Naive thymus-derived CD8-positive, alpha-beta T cell (primary cell): ENCODE measurements around the gene NHS. TPM values are rescaled to one million over a fixed set of nuclear protein-coding genes. Genes with fewer than 3 reads are reported as not detected.
A peak's percentile ranks its signal among the peaks of the same experiment; 100 is the strongest.
"Not testable (repeated sequence)": the region's sequence is repeated elsewhere in the genome, so short reads cannot be mapped to it uniquely, and the experiment has no call there.

Source experiments
- ATAC-seq, 2 donors: fragments of 150-1000 bp; cut with Tn5 transposase in 1 of 2; sonication (Bioruptor Pico), chemical (Tn5 transposase) in 1 of 2; 1 replicate in 1 of 2; 2 replicates in 1 of 2; pipeline ENCODE4 v1.10.0; 2021; ENCODE audit warnings: mild to moderate bottlenecking in 2 of 2, moderate library complexity in 2 of 2
- POLR2A ChIA-PET: fragments of 350-600 bp; sonication (Branson Sonifier 250); formaldehyde crosslinking; loops from one replicate; lab custom pipeline; 2021; ENCODE audit warnings: antibody characterized with exemption; lab: Charles Lee
- DNase-seq, 10 donors: peaks; one replicate each; pipeline versions ENCODE4 v3.0.0 to v3.0.0-alpha.2; 2020 to 2022
- H3K27ac Mint-ChIP-seq, 10 donors: one replicate each; pipeline ENCODE4 v1.8.0; 2020 to 2022; ENCODE audit warnings: mild to moderate bottlenecking in 10 of 10, mixed read lengths in 10 of 10, moderate library complexity in 4 of 10, inconsistent platforms in 1 of 10
- H3K27me3 Mint-ChIP-seq, 5 donors: one replicate each; pipeline ENCODE4 v1.8.0; 2021 to 2022; ENCODE audit warnings: mixed read lengths in 5 of 5
- H3K36me3 Mint-ChIP-seq, 3 donors: one replicate each; pipeline ENCODE4 v1.8.0; 2020 to 2022; ENCODE audit warnings: mixed read lengths in 3 of 3, mild to moderate bottlenecking in 2 of 3, inconsistent platforms in 1 of 3
- H3K4me1 Mint-ChIP-seq, 4 donors: one replicate each; pipeline ENCODE4 v1.8.0; 2021 to 2022; ENCODE audit warnings: mixed read lengths in 4 of 4
- H3K4me3 Mint-ChIP-seq, 10 donors: one replicate each; pipeline ENCODE4 v1.8.0; 2020 to 2022; ENCODE audit warnings: mild to moderate bottlenecking in 10 of 10, mixed read lengths in 10 of 10, moderate library complexity in 6 of 10, inconsistent platforms in 1 of 10
- H3K9me3 Mint-ChIP-seq, 9 donors: one replicate each; pipeline ENCODE4 v1.8.0; 2020 to 2022; ENCODE audit warnings: mixed read lengths in 9 of 9, mild to moderate bottlenecking in 3 of 9, inconsistent platforms in 1 of 9, moderate library complexity in 1 of 9
- polyA plus RNA-seq, 3 donors: library from polyadenylated mRNA; unstranded; fragments of 300-500 nt; fragmentation: Illumina TruSeq; gene quantifications; one replicate each; pipeline ENCODE4 v1.2.3, GENCODE V29; 2021
- total RNA-seq, 8 experiments: library from RNA in 2 of 8; stranded (reverse) in 2 of 8; gene quantifications; one replicate each; pipeline ENCODE4 v1.2.3 and lab custom pipeline; 2021 to 2026

The NHS gene
- total and polyA plus RNA-seq, 5 experiments from 2014 or later, result 1.0 TPM; not detected in 4

- peaks cover 0 to 5% (median 0%) of the 10 kb centered on the region in 3 donors for H3K36me3 Mint-ChIP-seq
Observed at GRCh38 chrX:17438221-17438620, 63.2 kb downstream of the NHS start.

GRCh38 chrX:17440258-17440657, 65.3 kb downstream of the NHS start:
- Mint-ChIP-seq H3K36me3 (no peaks in the 10 kb centered on the region), H3K9me3 (no peaks in the 10 kb centered on the region), H3K4me1 (no peaks in the 10 kb centered on the region), H3K27ac (no peak overlapping the region), H3K27me3 (peaks cover 0 to under 1% (median 0%) of the 10 kb centered on the region in 5 donors), H3K4me3 (no peak overlapping the region)
- ATAC-seq, result no peak
- no peak for DNase-seq
- POLR2A ChIA-PET, result no interaction called here

More at GRCh38 chrX:17438221-17438620, 63.2 kb downstream of the NHS start:
- Mint-ChIP-seq H3K4me1 (peaks cover 0 to 2% (median 0%) of the 10 kb centered on the region in 4 donors), H3K9me3 (peaks cover 0 to 3% (median 0%) of the 10 kb centered on the region in 9 donors), H3K27ac (no peak overlapping the region), H3K27me3 (peaks cover 0 to 8% (median 0%) of the 10 kb centered on the region in 5 donors), H3K4me3 (no peak overlapping the region)
- POLR2A ChIA-PET, result no interaction called here
- ATAC-seq (no peak), DNase-seq (no peak)

GRCh38 chrX:17440836-17441235, 65.8 kb downstream of the NHS start:
- ATAC-seq (no peak), DNase-seq (no peak)
- H3K4me1 Mint-ChIP-seq, result no peaks in the 10 kb centered on the region
- H3K4me3 Mint-ChIP-seq, result no peak overlapping the region
- H3K9me3 Mint-ChIP-seq, result no peaks in the 10 kb centered on the region
- no peak overlapping the region for H3K27ac Mint-ChIP-seq
- no peaks in the 10 kb centered on the region for H3K36me3 Mint-ChIP-seq
- peaks cover 0 to 1% (median 0%) of the 10 kb centered on the region in 5 donors for H3K27me3 Mint-ChIP-seq
- POLR2A ChIA-PET, result no interaction called here

DNA sequence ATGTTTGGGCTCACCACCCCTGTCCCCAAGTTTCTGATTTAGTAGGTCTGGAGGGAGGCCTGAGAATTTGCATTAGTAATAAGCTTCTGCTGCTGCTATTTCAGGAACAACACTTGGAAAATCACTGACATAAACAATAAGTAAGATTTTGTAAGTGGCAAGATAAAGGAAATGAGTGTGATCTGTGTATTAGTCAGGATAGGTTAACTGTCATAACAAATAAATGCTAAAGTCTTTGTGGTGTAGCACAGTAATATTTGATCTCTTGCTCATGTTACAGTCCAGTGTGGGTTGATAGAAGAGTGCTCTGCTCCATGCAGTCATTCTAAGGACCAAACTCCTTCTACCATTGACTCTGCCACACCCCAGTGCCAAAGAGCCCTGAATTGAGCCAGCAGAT, 67.0 kb downstream of the NHS start:
- H3K4me3 Mint-ChIP-seq, result no peak overlapping the region
- H3K27ac Mint-ChIP-seq, result no peak overlapping the region
- ATAC-seq (no peak), DNase-seq (no peak)
- peaks cover 0 to 1% (median 0%) of the 10 kb centered on the region in 5 donors for H3K27me3 Mint-ChIP-seq
- no peaks in the 10 kb centered on the region for H3K4me1 Mint-ChIP-seq
- POLR2A ChIA-PET, result no interaction called here
- H3K36me3 Mint-ChIP-seq, result no peaks in the 10 kb centered on the region
- H3K9me3 Mint-ChIP-seq, result no peaks in the 10 kb centered on the region

GRCh38 chrX:17442898-17443297, 67.9 kb downstream of the NHS start:
- no peaks in the 10 kb centered on the region for H3K9me3 Mint-ChIP-seq
- no peak for ATAC-seq
- POLR2A ChIA-PET, result no interaction called here
- no peaks in the 10 kb centered on the region for H3K36me3 Mint-ChIP-seq
- no peak overlapping the region for H3K27ac Mint-ChIP-seq
- H3K4me3 Mint-ChIP-seq, result no peak overlapping the region
- no peak for DNase-seq
- H3K4me1 Mint-ChIP-seq, result no peaks in the 10 kb centered on the region
- H3K27me3 Mint-ChIP-seq, result peaks cover 0 to 2% (median 0%) of the 10 kb centered on the region in 5 donors

DNA sequence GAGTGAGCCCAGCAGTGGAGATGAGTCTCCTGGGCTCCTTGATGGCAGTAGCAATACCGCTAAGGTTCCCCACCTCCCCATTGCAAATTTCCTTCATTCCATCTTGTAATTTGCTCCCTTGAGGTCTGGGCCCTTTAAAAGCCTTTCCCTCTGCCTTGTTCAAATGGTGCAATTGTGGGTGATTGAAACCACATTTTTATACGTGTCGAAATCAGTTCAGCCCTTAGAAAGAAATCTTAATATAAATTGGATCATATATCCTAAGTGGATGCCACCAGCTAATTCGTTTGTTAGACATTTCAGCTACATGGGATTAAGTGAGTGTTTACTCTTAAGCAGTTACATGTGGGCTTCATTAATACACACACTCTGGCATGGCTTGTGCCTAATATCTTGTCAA, 68.6 kb downstream of the NHS start:
- DNase-seq (no peak), ATAC-seq (no peak)
- no peaks in the 10 kb centered on the region for H3K9me3 Mint-ChIP-seq
- no peak overlapping the region for H3K4me3 Mint-ChIP-seq
- no peak overlapping the region for H3K27ac Mint-ChIP-seq
- H3K36me3 Mint-ChIP-seq, result no peaks in the 10 kb centered on the region
- no peaks in the 10 kb centered on the region for H3K4me1 Mint-ChIP-seq
- peaks cover 0 to 2% (median 1%) of the 10 kb centered on the region in 5 donors for H3K27me3 Mint-ChIP-seq
- POLR2A ChIA-PET, result no interaction called here

DNA sequence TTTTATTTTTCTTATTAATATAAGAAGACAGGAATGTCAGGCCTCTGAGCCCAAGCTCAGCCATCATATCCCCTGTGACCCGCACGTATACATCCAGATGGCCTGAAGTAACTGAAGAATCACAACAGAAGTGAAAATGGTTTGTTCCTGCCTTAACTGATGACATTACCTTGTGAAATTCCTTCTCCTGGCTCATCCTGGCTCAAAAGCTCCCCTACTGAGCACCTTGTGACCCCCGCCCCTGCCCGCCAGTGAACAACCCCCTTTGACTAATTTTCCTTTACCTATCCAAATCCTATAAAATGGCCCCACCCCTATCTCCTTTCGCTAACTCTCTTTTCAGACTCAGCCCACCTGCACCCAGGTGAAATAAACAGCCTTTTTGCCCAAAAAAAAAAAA, 71.3 kb downstream of the NHS start:
- DNase-seq, H3K36me3 Mint-ChIP-seq, H3K4me3 Mint-ChIP-seq, H3K4me1 Mint-ChIP-seq, ATAC-seq, POLR2A ChIA-PET, H3K27me3 Mint-ChIP-seq, H3K9me3 Mint-ChIP-seq, H3K27ac Mint-ChIP-seq: not testable (repeated sequence)

DNA sequence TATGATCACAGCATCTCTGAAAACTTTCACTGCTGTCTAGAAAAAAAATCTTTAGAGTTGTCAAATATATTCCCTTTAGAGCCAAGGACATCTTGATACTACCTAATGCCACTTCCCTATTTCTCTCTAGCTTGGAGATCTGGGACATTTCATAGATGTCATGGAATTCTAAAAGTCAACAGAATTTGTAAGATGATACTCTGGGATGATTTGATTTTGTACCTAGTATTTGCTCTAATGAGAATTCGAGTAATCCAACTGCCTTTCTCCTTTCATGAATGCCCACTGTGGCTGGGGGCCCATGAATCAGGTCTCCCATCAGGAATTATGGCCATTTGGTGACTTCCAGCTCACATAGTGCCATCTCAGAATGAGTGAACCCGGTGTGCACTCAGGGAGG, 73.2 kb downstream of the NHS start:
- POLR2A ChIA-PET, result no interaction called here
- no peak for DNase-seq
- H3K9me3 Mint-ChIP-seq, result no peaks in the 10 kb centered on the region
- H3K4me3 Mint-ChIP-seq, result no peak overlapping the region
- no peak for ATAC-seq
- no peaks in the 10 kb centered on the region for H3K36me3 Mint-ChIP-seq
- H3K27me3 Mint-ChIP-seq, result peaks cover 0 to 3% (median 1%) of the 10 kb centered on the region in 5 donors
- no peaks in the 10 kb centered on the region for H3K4me1 Mint-ChIP-seq
- no peak overlapping the region for H3K27ac Mint-ChIP-seq

DNA sequence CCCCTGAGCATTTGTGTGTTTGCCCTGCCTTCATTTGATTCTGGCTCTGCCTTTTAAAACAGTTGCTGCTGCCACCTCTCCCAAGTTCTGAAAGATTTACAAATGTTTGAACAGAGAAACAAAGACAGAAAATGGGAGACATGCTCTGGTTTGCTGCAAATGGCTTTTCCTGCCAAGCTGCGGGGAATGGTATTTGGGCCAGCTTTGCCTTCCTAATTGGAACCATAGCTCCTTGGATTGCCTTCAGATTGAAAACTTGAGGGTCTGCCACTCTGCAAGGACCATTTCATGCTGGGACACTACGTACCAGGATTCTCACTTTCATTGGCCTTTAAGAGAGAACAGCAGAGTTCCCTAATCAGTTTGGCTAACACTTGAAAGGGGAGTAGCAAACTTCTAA, 74.9 kb downstream of the NHS start:
- ATAC-seq, result no peak
- H3K4me3 Mint-ChIP-seq, result no peak overlapping the region
- no peaks in the 10 kb centered on the region for H3K4me1 Mint-ChIP-seq
- H3K36me3 Mint-ChIP-seq, result no peaks in the 10 kb centered on the region
- peaks cover 0 to 3% (median 1%) of the 10 kb centered on the region in 5 donors for H3K27me3 Mint-ChIP-seq
- DNase-seq, result no peak
- POLR2A ChIA-PET, result no interaction called here
- no peak overlapping the region for H3K27ac Mint-ChIP-seq
- no peaks in the 10 kb centered on the region for H3K9me3 Mint-ChIP-seq

DNA sequence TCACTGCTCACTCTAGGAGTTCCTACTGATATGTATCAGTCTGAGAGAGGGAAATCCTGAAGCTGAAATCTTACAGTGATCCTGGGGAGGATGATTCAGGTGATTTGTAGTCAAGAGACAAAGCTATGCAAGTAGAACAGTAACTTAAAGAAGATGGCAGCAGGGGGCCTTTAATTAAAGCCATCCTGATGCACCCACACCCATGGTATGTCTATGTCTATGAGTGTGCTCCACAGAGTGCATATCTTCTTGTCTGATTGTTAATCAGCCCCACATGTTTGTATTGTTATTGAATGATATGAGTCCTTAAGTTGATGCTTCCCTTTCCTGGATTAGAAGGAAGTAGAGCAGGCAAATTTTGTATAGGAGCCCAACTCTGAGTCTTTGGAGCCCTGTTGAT, 78.8 kb downstream of the NHS start:
- Mint-ChIP-seq H3K36me3 (no peaks in the 10 kb centered on the region), H3K27ac (no peak overlapping the region), H3K27me3 (peaks cover 0 to 1% (median 0%) of the 10 kb centered on the region in 5 donors), H3K4me1 (no peaks in the 10 kb centered on the region), H3K9me3 (peaks cover 0 to 4% (median 0%) of the 10 kb centered on the region in 9 donors), H3K4me3 (no peak overlapping the region)
- POLR2A ChIA-PET, result no interaction called here
- DNase-seq (no peak), ATAC-seq (no peak)

- POLR2A ChIA-PET, result no interaction called here
- H3K36me3 Mint-ChIP-seq, result no peaks in the 10 kb centered on the region
- no peaks in the 10 kb centered on the region for H3K4me1 Mint-ChIP-seq
- peak overlapping the region in 1 of 10 donors; percentile 44 for H3K27ac Mint-ChIP-seq
- no peak for ATAC-seq
- H3K4me3 Mint-ChIP-seq, result no peak overlapping the region
- peaks cover 0 to 4% (median 0%) of the 10 kb centered on the region in 9 donors for H3K9me3 Mint-ChIP-seq
- DNase-seq, result no peak
- H3K27me3 Mint-ChIP-seq, result peaks cover 0 to 9% (median 1%) of the 10 kb centered on the region in 5 donors
Observed at GRCh38 chrX:17456526-17456925, 81.5 kb downstream of the NHS start.

- DNase-seq (no peak), ATAC-seq (no peak)
- H3K36me3 Mint-ChIP-seq, result no peaks in the 10 kb centered on the region
- H3K4me1 Mint-ChIP-seq, result no peaks in the 10 kb centered on the region
- H3K4me3 Mint-ChIP-seq, result no peak overlapping the region
- H3K27ac Mint-ChIP-seq, result no peak overlapping the region
- POLR2A ChIA-PET, result no interaction called here
- peaks cover 0 to 9% (median 1%) of the 10 kb centered on the region in 5 donors for H3K27me3 Mint-ChIP-seq
- peaks cover 0 to 7% (median 0%) of the 10 kb centered on the region in 9 donors for H3K9me3 Mint-ChIP-seq
Observed at GRCh38 chrX:17459008-17459611, 84.1 kb downstream of the NHS start.

- DNase-seq (no peak), ATAC-seq (no peak)
- no peak overlapping the region for H3K4me3 Mint-ChIP-seq
- peaks cover 0 to 7% (median 0%) of the 10 kb centered on the region in 9 donors for H3K9me3 Mint-ChIP-seq
- POLR2A ChIA-PET, result no interaction called here
- H3K27ac Mint-ChIP-seq, result no peak overlapping the region
- no peaks in the 10 kb centered on the region for H3K36me3 Mint-ChIP-seq
- peaks cover 0 to 9% (median 1%) of the 10 kb centered on the region in 5 donors for H3K27me3 Mint-ChIP-seq
- no peaks in the 10 kb centered on the region for H3K4me1 Mint-ChIP-seq
Observed at GRCh38 chrX:17459661-17460060, 84.7 kb downstream of the NHS start.

GRCh38 chrX:17462881-17463280, 87.9 kb downstream of the NHS start:
- no peak overlapping the region for H3K4me3 Mint-ChIP-seq
- peaks cover 0 to 20% (median 0%) of the 10 kb centered on the region in 5 donors for H3K27me3 Mint-ChIP-seq
- H3K27ac Mint-ChIP-seq, result no peak overlapping the region
- H3K36me3 Mint-ChIP-seq, result no peaks in the 10 kb centered on the region
- H3K9me3 Mint-ChIP-seq, result peaks cover 0 to 6% (median 0%) of the 10 kb centered on the region in 9 donors
- ATAC-seq, result no peak
- no peak for DNase-seq
- POLR2A ChIA-PET, result no interaction called here
- H3K4me1 Mint-ChIP-seq, result no peaks in the 10 kb centered on the region
